Gastrocnemius medialis (tissue), 4 donors: Measurements from ENCODE around the gene TAS1R1. TPM values are rescaled to one million over a fixed set of nuclear protein-coding genes. Genes with fewer than 3 reads are reported as not detected.

ENCODE experiments used
- ATAC-seq, 2 donors: fragments of 150-250 bp; one replicate each; pipeline ENCODE4 v1.9.1; 2016
- DNase-seq, 2 donors: peaks; one replicate each; pipeline ENCODE4 v3.0.0-alpha.2; 2019
- H3K27ac ChIP-seq, 4 donors: fragments of 200-600 bp; sonication (generic); 1 replicate in 1 of 4; 2 replicates in 3 of 4; pipeline ENCODE4 v1.5.1; 2016 to 2018; ENCODE audit warnings: mild to moderate bottlenecking in 2 of 4, moderate library complexity in 1 of 4
- H3K27me3 ChIP-seq, 3 donors: fragments of 200-600 bp; sonication (generic) in 2 of 3; 1 replicate in 1 of 3; 2 replicates in 2 of 3; pipeline versions ENCODE4 v1.5.1 to v1.6.0; 2016 to 2019; ENCODE audit warnings: mild to moderate bottlenecking in 1 of 3, moderate library complexity in 1 of 3
- H3K36me3 ChIP-seq, 2 donors: fragments of 200-600 bp; sonication (generic) in 1 of 2; one replicate each; pipeline ENCODE4 v1.5.1; 2017 to 2018
- H3K4me1 ChIP-seq, 2 donors: fragments of 200-600 bp; sonication (generic) in 1 of 2; one replicate each; pipeline ENCODE4 v1.5.1; 2016 to 2017; ENCODE audit warnings: mild to moderate bottlenecking in 2 of 2
- H3K4me3 ChIP-seq, 4 donors: fragments of 200-600 bp; sonication (generic) in 3 of 4; 1 replicate in 1 of 4; 2 replicates in 3 of 4; pipeline ENCODE4 v1.5.1; 2016 to 2019; ENCODE audit warnings: mild to moderate bottlenecking in 2 of 4
- H3K9me3 ChIP-seq, 3 donors: fragments of 200-600 bp; sonication (generic) in 2 of 3; 1 replicate in 1 of 3; 2 replicates in 2 of 3; pipeline ENCODE4 v1.5.1; 2016 to 2019
- CTCF ChIP-seq, 5 experiments: fragments of 450-650 bp in 3 of 5; fragments of 200-600 bp in 2 of 5; sonication (generic) in 2 of 5; IDR thresholded peaks in 4 of 5; conservative IDR thresholded peaks in 1 of 5; 1 replicate in 4 of 5; 2 replicates in 1 of 5; pipeline ENCODE4 v1.5.1; 2016 to 2019; ENCODE audit warnings: antibody characterized with exemption in 5 of 5, mild to moderate bottlenecking in 3 of 5, moderate library complexity in 3 of 5
- POLR2A ChIP-seq, 2 donors: fragments of 450-650 bp; IDR thresholded peaks; one replicate each; pipeline ENCODE4 v1.6.1; 2017; ENCODE audit warnings: antibody characterized with exemption in 2 of 2, mild to moderate bottlenecking in 2 of 2, moderate library complexity in 2 of 2
- in situ Hi-C, 4 donors: fragments of 200-750 bp; cut with MboI; loops; one replicate each; pipeline versions ENCODE4 v1.15.0 to v1.8.0; 2017; ENCODE audit warnings: low sequenced_read_pairs in 4 of 4
- intact Hi-C: fragments of 100-400 bp; cut with DNase I; formaldehyde crosslinking; loops from one replicate; pipeline ENCODE4 v1.15.1; 2023; ENCODE audit warnings: low total_unique reads
- total RNA-seq, 4 donors: library from RNA; depleted of rRNA; stranded (reverse); fragments of >200 nt; gene quantifications; one replicate each; pipeline versions ENCODE4 v1.1.0 to v1.2.3, GENCODE V29; 2016

The TAS1R1 gene
- total RNA-seq, 4 donors from 2014 or later = not detected

DNA sequence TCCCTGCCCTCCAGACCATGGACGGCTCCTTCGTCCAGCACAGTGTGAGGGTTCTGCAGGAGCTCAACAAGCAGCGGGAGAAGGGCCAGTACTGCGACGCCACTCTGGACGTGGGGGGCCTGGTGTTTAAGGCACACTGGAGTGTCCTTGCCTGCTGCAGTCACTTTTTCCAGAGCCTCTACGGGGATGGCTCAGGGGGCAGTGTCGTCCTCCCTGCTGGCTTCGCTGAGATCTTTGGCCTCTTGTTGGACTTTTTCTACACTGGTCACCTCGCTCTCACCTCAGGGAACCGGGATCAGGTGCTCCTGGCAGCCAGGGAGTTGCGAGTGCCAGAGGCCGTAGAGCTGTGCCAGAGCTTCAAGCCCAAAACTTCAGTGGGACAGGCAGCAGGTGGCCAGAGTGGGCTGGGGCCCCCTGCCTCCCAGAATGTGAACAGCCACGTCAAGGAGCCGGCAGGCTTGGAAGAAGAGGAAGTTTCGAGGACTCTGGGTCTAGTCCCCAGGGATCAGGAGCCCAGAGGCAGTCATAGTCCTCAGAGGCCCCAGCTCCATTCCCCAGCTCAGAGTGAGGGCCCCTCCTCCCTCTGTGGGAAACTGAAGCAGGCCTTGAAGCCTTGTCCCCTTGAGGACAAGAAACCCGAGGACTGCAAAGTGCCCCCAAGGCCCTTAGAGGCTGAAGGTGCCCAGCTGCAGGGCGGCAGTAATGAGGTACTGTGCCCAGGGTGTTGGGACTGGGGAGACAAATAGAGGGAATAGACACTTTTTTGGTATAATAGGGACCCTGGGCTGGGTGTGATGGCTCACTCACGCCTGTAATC, 25.7 kb downstream of the TAS1R1 start:
- TF ChIP-seq CTCF (IDR thresholded peaks at IDR 0.05 in 4 of 5, conservative IDR thresholded peaks at IDR 0.05 in 1 of 5) (peak in 1 of 5 experiments; percentile 20), POLR2A (IDR thresholded peaks at IDR 0.05) (no peak)
- no peaks in the 10 kb centered on the region for H3K27me3 ChIP-seq
- peak overlapping the region; percentile 91 to 98 (median 96) for H3K27ac ChIP-seq
- no peaks in the 10 kb centered on the region for H3K9me3 ChIP-seq
- peaks cover 17 to 36% of the 10 kb centered on the region in 2 donors for H3K4me1 ChIP-seq
- DNase-seq (peak in 1 of 2 donors; percentile 77), ATAC-seq (peak; percentile 10 to 36)
- in situ Hi-C loops = loop anchor here in 1 of 4 donors (10.0 kb wide), 1 partner anchor 54 kb away; no protein-coding TSS in a partner anchor
- intact Hi-C loops = loop anchor here (2.0 to 5.0 kb wide), 2 partner anchors 20 to 46 kb away; no protein-coding TSS in a partner anchor
- H3K4me3 ChIP-seq = peak overlapping the region; percentile 80 to 94 (median 86)
- no peaks in the 10 kb centered on the region for H3K36me3 ChIP-seq

DNA sequence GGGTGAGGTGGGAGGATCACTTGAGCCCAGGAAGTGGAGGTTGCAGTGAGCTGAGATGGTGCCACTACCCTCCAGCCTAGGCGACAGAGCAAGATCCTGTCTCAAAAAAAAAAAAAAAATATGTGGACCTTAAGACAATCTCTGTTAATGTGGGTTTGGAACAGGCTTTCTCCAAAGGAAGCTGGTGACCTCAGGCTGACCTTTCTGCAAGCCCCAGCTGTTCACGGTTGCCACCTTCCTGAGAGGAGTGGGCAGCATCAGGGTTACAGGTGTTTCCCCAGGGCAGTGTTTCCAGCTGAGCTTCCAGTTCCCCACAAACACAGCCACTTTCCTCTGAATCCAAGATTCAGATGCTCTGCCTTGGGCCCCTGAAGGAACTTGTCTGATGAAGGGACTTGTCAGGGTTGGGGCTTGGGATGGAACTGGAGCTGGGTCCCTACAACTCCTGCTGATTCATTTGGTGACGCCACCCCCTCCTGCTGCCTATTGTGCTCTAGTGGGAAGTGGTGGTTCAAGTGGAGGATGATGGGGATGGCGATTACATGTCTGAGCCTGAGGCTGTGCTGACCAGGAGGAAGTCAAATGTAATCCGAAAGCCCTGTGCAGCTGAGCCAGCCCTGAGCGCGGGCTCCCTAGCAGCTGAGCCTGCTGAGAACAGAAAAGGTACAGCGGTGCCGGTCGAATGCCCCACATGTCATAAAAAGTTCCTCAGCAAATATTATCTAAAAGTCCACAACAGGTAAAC, 26.6 kb downstream of the TAS1R1 start:
- intact Hi-C loops (loop anchor here (2.0 to 5.0 kb wide), 2 partner anchors 19 to 46 kb away; no protein-coding TSS in a partner anchor), in situ Hi-C loops (loop anchor here in 1 of 4 donors (10.0 kb wide), 1 partner anchor 53 kb away; no protein-coding TSS in a partner anchor)
- Histone ChIP-seq H3K9me3 (no peaks in the 10 kb centered on the region), H3K27me3 (no peaks in the 10 kb centered on the region), H3K4me3 (no peak overlapping the region), H3K4me1 (peaks cover 17 to 45% of the 10 kb centered on the region in 2 donors), H3K36me3 (no peaks in the 10 kb centered on the region), H3K27ac (peak overlapping the region; percentile 91 to 98 (median 96))
- ATAC-seq (no peak), DNase-seq (peak in 1 of 2 donors; percentile 25)
- no peak for TF ChIP-seq CTCF (IDR thresholded peaks at IDR 0.05 in 4 of 5, conservative IDR thresholded peaks at IDR 0.05 in 1 of 5)
- no peak for TF ChIP-seq POLR2A (IDR thresholded peaks at IDR 0.05)

DNA sequence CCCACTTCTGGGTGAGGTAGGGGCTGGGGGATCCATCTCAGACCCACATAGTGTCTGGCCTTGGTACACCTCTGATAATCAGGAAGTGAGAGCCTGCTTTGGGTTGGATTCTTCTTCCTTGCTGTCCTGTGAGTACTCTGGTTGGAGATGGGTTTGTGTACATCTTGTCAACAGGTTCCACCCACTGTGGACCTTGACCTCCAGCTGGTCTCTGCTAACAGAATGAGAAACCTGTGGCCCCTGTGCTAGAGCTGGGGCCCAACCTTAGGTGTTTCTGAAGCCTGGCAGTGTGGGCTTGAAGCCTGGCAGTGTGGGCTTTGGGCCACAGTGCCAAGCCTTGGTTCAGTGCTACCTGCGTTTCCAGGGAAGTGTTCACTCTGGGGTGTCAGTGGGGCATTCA, 27.3 kb downstream of the TAS1R1 start:
- TF ChIP-seq CTCF (IDR thresholded peaks at IDR 0.05 in 4 of 5, conservative IDR thresholded peaks at IDR 0.05 in 1 of 5) (no peak), POLR2A (IDR thresholded peaks at IDR 0.05) (no peak)
- no peak for ATAC-seq

DNA sequence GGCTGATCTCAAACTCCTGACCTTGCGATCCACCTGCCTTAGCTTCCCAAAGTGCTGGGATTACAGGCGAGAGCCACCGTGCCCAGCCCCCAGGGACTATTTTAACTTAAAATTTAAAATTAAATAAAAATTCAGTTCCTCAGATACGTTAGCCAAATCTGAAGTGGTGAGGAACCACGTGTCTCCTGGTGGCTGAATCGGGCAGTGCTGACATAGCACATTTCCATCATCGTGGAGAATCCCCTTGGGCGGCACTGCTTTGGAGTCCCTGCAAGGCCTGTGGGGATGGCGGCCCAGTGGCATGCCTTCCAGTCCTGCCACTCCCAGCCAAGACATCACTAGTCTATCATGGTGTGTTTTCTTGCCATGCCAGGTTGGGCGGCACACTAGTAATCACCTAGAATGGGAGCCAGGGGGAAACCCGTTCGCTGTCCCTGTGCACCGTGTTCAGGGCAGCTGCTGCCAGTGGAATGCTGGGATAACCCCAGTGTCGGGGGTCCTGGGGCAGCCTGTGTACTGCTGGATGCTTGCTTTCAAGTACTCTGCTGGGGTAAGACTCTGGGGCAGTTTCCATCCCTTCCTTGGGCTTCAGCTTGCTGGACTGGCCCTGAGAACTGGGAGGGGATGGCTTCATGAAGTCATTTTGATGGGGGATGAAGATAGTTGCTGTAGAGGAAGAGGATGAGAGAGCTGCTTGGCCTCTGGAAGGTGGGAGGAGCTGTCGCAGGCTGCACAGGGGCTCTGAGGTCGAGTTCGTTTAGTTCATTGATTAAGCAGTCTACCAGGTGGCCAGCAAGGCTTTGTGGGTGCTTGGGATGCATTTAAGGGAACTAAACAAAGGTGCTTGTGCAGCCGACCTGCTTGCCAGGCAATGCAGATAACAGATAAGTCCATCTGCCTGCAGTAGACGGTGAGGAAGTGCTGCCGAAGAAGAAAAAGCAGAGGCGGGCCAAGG, 29.3 kb downstream of the TAS1R1 start:
- Histone ChIP-seq H3K36me3 (peaks cover 0 to 1% of the 10 kb centered on the region in 2 donors), H3K9me3 (no peaks in the 10 kb centered on the region), H3K27ac (peak overlapping the region; percentile 98 to 100 (median 100)), H3K27me3 (no peaks in the 10 kb centered on the region), H3K4me1 (peaks cover 34 to 66% of the 10 kb centered on the region in 2 donors), H3K4me3 (no peak overlapping the region)
- in situ Hi-C loops = loop anchor here in 1 of 4 donors (10.0 kb wide), 1 partner anchor 50 kb away; no protein-coding TSS in a partner anchor
- ATAC-seq (no peak), DNase-seq (no peak)
- TF ChIP-seq POLR2A (IDR thresholded peaks at IDR 0.05) = no peak
- peak in 3 of 5 experiments; percentile 12 to 29 (median 22) for TF ChIP-seq CTCF (IDR thresholded peaks at IDR 0.05 in 4 of 5, conservative IDR thresholded peaks at IDR 0.05 in 1 of 5)
- intact Hi-C loops = loop anchor here (5.0 kb wide), 1 partner anchor 43 kb away; no protein-coding TSS in a partner anchor

More for the DNA sequence above, 27.3 kb downstream of the TAS1R1 start:
- DNase-seq = no peak
- intact Hi-C loops = loop anchor here (5.0 kb wide), 1 partner anchor 45 kb away; no protein-coding TSS in a partner anchor
- Histone ChIP-seq H3K4me3 (no peak overlapping the region), H3K27ac (peak overlapping the region; percentile 91 to 98 (median 96)), H3K36me3 (no peaks in the 10 kb centered on the region), H3K27me3 (no peaks in the 10 kb centered on the region), H3K9me3 (no peaks in the 10 kb centered on the region), H3K4me1 (peaks cover 19 to 50% of the 10 kb centered on the region in 2 donors)
- in situ Hi-C loops = loop anchor here in 1 of 4 donors (10.0 kb wide), 1 partner anchor 52 kb away; no protein-coding TSS in a partner anchor
